Measurements from ENCODE around the gene PARS2.

- no peak for TF ChIP-seq TAF1 (IDR thresholded peaks at IDR 0.05; ENCODE audit: borderline replicate concordance, insufficient read depth, low read length)
- no peak for TF ChIP-seq POLR2AphosphoS5 (IDR thresholded peaks at IDR 0.05; ENCODE audit: low read depth, low read length)
- no peak for TF ChIP-seq REST (IDR thresholded peaks at IDR 0.05; ENCODE audit: insufficient read depth in 1 of 2, low read depth in 2 of 2, low read length in 2 of 2)
- no peak for TF ChIP-seq SIN3A (IDR thresholded peaks at IDR 0.05; ENCODE audit: borderline replicate concordance, insufficient read depth, low read length)
- no peak for TF ChIP-seq FOXP2 (optimal IDR thresholded peaks at IDR 0.05; ENCODE audit: borderline replicate concordance, extremely low read depth, extremely low read length, insufficient read depth)
Measured at GRCh38 chr1:54741531-54741930, 22.8 kb downstream of the PARS2 start.
